AG10803 (cell line): ENCODE data around the gene PIANP.

ENCODE experiments used
- DNase-seq: peaks from one replicate; pipeline ENCODE4 v3.0.0; 2010; ENCODE audit warnings: low read depth
- H3K4me3 ChIP-seq: 2 replicates; pipeline ENCODE4 v1.5.1; 2011; ENCODE audit warnings: mild to moderate bottlenecking, low read length, control low read depth
- CTCF ChIP-seq: conservative IDR thresholded peaks from 2 replicates; pipeline ENCODE4 v1.5.1; 2011; ENCODE audit warnings: mild to moderate bottlenecking, low read length, control low read depth, inconsistent platforms

The PIANP gene

GRCh38 chr12:6735448-6736191 is 35.0 kb upstream of the PIANP start:
- DNase-seq = peak; percentile 72
- TF ChIP-seq CTCF = peak; percentile 73
- no peak overlapping the region for H3K4me3 ChIP-seq

- no peak overlapping the region for H3K4me3 ChIP-seq
- no peak for TF ChIP-seq CTCF
- no peak for DNase-seq
These were observed 34.1 kb upstream of the PIANP start for GRCh38 chr12:6734506-6735387.

DNA sequence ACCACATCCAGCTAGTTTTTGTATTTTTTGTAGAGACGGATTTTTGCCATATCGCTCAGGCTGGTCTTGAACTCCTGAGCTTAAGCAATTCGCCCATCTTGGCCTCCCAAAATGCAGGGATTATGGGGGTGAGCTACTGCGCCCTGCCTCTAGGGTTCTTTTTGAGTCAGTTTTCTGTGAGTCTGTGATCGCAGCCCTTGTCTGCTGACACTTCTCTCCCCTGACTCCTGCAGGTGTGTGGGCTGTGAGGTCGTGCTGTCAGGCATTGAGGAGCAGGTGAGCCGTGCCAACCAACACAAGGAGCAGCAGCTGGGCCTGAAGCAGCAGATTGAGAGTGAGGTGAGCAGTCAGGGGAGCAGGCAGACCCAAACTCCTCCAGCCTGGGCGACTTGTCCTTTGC is 29.6 kb upstream of the PIANP start:
- H3K4me3 ChIP-seq = no peak overlapping the region
- TF ChIP-seq CTCF = no peak
- no peak for DNase-seq

GRCh38 chr12:6729186-6729585 is 28.6 kb upstream of the PIANP start:
- H3K4me3 ChIP-seq = no peak overlapping the region
- TF ChIP-seq CTCF = no peak

GRCh38 chr12:6725350-6725749 is 24.7 kb upstream of the PIANP start:
- no peak for TF ChIP-seq CTCF
- H3K4me3 ChIP-seq = no peak overlapping the region
- no peak for DNase-seq

More at GRCh38 chr12:6729186-6729585, 28.6 kb upstream of the PIANP start:
- no peak for DNase-seq

GRCh38 chr12:6724409-6724797 is 23.8 kb upstream of the PIANP start:
- H3K4me3 ChIP-seq = peak overlapping the region; percentile 84
- TF ChIP-seq CTCF = no peak
- no peak for DNase-seq
